AML-193 (cell line): ENCODE data around the gene ISY1.
"Not testable (repeated sequence)": the region's sequence is repeated elsewhere in the genome, so short reads cannot be mapped to it uniquely, and the experiment has no call there.

Source experiments
- DNase-seq, 2 experiments: peaks; one replicate each; lab custom pipeline; 2025; lab: John Stamatoyannopoulos, UW

ISY1 gene

GRCh38 chr3:129160891-129161859 lies at the start of gene ISY1:
Gene ISY1 (minus strand): TSS chr3:129161063. CDS start chr3:129160975, 88 bp downstream.
- DNase-seq = peak; percentile 98 to 99

- DNase-seq = no peak
Observed at GRCh38 chr3:129207479-129207878, 46.6 kb upstream of the ISY1 start.

DNA sequence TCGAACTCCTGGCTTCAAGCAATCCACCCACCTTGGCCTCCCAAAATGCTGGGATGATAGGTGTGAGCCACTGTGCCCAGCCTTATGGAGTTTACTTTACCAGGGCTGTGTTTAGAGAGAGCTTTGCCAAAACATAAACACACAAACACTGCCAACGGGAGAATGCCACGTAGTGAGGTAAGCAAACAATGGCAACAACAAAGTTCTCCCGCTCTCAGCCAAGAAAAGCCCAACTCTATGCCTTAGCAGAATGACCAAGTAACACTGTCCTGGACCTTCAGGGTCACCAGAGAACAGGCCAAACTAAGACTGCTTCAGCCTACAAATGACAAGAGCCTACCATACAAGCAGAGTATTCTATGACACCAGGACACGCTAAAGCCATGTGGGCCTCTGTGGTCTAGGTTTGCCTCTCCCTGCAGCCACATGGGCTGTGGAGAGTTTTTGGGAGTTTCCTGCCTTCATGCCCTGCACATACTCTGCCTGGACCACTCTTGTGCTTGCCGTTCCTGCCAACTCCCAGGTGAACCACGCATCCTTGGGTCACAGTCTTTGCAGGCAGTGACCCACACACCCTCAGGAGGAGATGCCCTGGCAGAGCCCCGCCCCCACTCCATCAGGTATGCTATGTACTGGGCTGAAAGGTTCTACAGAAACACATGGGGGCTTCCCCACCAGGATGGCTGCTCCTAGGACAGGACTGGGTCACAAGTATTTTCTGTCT lies 44.4 kb upstream of the ISY1 start:
- DNase-seq = no peak

- DNase-seq = no peak
Observed at GRCh38 chr3:129204473-129204872, 43.6 kb upstream of the ISY1 start.

DNA sequence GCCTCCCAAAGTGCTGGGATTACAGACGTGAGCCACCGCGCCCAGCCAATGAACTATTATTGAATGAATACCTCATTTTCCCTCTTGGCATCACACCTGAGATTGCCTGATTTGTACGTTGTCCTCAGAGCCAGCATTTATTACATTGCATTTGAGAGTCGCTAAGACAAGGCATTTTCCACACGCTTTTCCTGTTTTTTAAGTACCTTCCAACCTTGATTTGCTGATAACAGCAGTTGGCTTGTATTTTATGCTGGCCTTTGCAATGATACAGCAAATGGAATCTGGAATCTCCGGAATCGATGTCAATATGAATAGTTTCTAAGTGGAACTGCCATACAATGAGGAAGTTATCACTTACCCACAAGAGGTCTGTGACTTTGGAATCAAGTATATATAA lies 38.5 kb upstream of the ISY1 start:
- DNase-seq = no peak

DNA sequence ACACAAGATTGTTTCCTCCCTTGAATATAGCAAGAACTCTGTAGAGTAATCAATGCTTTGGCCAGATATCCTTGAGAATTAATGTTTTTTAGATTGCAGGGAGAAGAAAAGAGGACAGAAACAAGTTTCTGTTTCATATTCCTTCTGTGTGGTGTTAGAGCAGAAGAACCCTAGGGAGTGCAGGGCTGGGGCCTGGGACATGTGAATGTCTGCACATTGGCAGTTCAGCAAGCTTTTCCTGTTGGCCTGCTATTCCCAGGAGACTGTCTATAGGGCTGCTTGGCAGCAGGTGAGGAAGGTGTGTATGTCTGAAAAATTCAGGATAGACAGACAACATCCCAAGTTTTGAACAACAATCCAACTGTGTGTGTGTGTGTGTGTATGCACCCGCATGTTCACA lies 36.5 kb upstream of the ISY1 start:
- no peak for DNase-seq

DNA sequence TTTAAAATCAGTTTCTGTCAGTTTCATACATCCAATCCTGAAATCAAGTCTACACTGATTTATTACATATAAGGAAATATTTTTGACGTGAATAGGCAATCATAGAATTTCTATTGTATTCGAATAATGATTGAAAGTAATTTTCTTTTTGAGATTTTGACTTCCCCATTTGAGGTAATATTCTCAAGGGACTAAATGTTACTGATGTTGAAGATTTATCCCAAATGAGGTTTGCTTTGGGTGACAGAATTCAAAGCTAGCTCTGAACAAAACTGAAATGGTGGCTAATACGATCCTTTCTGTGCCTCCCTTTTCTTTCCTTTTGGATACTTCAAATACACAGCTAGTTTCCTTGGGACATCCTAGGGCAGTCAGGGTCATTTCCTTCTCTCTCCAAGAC lies 35.7 kb upstream of the ISY1 start:
- no peak for DNase-seq

- peak; percentile 75 to 79 for DNase-seq
Observed at GRCh38 chr3:129195731-129196256, 34.9 kb upstream of the ISY1 start.

DNA sequence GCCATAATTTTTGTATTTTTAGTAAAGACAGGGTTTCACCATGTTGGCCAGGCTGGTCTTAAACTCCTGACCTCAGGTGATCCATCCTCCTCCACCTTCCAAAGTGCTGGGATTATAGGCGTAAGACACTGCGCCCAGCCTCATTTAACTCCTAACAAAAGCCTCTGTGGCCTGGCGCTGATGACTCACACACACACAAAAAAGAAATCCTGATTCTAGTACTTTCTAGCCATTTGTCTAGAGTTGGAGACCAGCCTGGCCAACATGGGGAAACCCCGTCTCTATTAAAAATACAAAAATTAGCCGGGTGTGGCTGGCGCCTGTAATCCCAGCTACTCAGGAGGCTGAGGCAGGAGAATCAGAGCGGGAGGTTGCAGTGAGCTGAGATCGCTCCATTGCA lies 28.9 kb upstream of the ISY1 start:
- not testable (repeated sequence) for DNase-seq

DNA sequence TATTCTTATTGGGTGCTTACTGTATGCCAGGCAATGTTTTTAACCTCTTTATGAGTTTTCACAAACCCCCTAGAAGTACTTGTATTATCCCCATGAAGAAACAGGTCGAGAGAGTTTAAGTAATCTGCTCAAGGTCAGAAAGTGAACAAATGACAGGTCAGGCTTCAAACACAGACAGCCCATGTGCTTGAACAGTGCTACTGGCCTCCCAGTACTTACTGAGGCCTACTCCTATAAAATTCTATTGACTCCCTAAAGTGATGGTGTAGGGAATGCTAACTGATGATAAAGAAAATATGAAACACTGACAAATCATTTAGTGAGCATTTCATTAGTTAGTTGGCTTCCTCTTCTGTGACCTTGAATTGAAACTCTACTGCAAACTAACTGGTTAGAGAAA lies 27.0 kb upstream of the ISY1 start:
- DNase-seq = no peak

DNA sequence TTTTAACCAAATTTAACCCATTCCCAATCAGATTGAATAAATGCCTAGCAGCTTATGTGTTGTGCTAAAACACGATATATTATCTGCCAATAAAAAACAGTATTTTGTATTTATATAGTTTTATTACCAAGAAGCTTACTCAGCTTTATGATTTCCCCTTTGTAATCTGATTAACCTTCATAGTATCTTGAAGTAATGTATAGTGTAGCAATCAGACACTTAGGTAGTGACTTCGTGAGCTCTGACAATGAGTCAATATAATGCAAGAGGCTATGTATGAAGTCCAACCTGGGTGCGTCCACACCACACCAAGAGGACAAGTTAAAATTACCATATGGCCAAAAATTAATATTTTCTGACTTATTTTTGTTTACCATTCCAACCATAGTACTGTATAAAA lies 24.9 kb upstream of the ISY1 start:
- DNase-seq = no peak

DNA sequence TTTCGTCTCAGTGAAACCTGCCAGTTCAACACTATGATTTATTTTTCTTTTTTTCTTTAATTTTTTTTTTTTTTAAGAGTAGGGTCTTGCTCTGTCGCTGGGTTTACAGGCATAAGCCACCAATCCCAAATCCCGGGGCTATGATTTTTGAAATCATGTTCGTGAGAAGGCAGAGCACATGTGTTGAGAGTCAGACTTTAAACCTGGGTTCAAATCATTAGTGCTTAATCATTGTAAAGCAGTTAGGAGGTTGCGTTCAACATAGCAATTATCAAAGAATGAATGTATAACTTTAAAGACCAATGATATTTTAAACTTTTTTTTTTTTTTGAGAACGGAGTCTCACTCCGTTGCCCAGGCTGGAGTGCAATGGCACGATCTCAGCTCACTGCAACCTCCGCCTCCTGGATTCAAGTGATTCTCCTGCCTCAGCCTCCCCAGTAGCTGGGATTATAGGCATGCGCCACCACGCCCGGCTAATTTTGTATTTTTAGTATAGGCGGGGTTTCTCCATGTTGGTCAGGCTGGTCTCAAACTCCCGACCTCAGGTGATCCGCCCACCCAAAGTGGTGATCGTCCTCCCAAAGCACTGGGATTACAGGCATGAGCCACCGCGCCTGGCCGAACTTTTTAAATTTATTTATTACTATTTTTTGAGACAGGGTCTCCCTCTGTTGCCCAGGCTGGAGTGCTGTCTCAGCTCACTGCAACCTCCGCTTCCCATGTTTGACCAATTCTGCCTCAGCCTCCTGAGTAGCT lies 24.1 kb upstream of the ISY1 start:
- DNase-seq = not testable (repeated sequence)

DNA sequence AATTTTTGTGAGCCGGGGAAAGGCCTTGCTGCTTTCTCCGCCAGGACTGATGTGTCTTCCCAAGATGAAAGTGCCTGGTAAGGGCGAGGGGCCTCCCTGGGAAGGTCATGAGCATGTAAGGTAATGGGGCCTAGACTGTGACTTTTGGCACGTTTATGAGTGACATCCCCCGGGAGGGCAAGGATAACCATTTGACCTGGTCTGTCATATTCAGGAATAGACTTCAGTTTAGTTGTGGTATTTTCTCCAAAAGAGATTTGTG lies 23.5 kb upstream of the ISY1 start:
- DNase-seq = no peak

- peak; percentile 94 to 97 for DNase-seq
Observed at GRCh38 chr3:129183569-129184395, 22.9 kb upstream of the ISY1 start, which contains the start of gene CNBP. Gene CNBP (minus strand): TSS chr3:129183896. CDS start chr3:129171757, 12,139 bp downstream.

- DNase-seq = no peak
Observed at GRCh38 chr3:129182390-129183185, 21.7 kb upstream of the ISY1 start.

GRCh38 chr3:129181819-129182218 lies 21.0 kb upstream of the ISY1 start:
- no peak for DNase-seq

DNA sequence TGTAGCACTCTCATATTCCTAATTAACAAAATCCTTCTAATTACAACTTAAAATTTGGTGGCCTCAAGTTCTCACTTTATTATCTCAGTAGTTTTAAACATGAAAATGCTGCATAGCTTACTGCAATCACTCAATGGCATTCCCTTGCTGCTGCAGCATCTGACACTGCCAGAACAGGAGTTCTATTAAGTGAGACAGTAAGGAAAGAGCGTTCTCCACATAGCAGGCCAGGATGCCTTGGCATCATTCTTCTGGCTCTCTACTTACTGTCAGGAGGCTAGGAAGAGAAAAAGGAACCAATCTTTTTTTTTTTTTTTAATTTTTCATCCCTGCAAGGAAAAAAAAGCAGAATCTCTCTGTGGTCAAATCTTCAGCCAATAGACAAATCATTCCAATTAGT lies 19.6 kb upstream of the ISY1 start:
- no peak for DNase-seq

DNA sequence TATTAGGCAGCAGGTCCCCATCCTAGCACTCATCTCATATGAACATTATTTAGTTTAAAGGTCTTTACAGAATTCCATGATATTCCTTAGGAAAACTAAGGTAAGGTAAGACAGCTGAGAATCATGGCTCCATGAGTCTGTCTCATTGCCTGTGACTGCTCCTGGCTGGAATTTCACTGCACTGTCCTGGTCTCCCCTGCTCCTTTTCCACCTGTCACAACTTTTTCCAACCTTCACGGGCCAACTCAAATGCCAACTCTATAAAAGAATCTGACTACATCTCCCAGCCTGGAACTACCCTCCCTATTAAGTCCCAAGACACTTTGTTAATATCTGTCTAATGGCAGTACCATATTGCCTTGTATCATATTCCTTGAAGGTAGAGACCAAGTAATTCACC lies 15.2 kb upstream of the ISY1 start:
- DNase-seq = no peak

DNA sequence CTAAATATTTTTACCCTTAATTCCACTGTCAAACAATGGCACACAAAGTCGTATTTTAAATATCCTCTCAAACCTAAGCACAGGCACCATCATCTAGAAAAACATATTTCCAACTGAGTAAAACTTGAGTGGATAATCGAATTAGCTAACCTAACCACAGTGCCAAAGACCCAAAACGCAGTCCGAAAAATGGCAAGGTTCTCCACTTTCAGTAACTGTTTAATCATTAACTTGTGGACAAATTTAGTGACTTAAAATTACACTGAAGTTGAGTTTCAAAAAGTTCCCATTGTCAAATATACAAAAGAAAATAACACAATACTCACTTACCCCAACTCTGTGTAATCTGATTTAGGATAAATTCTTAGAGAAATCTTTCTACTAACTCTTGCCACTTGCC lies 12.9 kb upstream of the ISY1 start:
- no peak for DNase-seq

DNA sequence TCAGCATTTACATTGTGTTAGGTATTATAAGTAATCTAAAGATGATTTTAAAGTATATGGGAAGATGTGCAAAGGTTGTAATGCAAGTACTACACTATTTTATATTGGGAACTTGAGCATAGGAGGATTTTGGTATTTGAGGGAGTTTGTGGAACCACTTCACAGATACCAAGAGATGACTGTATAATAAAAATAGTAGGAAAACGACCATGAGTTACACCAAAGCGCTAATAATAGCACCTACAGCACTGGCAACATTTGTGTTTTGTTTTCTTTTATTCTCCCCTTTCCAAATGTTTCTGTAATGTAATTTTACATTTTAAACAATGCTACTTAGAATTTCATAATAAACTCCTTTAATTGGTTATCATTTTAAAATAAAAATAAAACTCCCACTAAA lies 12.3 kb upstream of the ISY1 start:
- DNase-seq = no peak
